Fibroblast of lung (primary cell): Measurements from ENCODE around the gene ZNF407. TPM values are rescaled to one million over a fixed set of nuclear protein-coding genes. Genes with fewer than 3 reads are reported as not detected.

Experiments
- DNase-seq, 2 donors: peaks; one replicate each; pipeline versions ENCODE4 v3.0.0 to v3.0.0-alpha.2; 2010; ENCODE audit warnings: low read depth in 2 of 2
- H2AFZ ChIP-seq: 2 replicates; pipeline ENCODE4 v1.5.1; 2012; ENCODE audit warnings: low read length, control low read depth, inconsistent platforms
- H3K27ac ChIP-seq: 2 replicates; pipeline ENCODE4 v1.5.1; 2011; ENCODE audit warnings: low read length, control low read depth; ENCODE audit not compliant: insufficient read depth
- H3K27me3 ChIP-seq: 2 replicates; pipeline ENCODE4 v1.5.1; 2011; ENCODE audit warnings: mild to moderate bottlenecking, low read length; ENCODE audit not compliant: control insufficient read depth, insufficient read depth
- H3K36me3 ChIP-seq: 2 replicates; pipeline ENCODE4 v1.5.1; 2011; ENCODE audit warnings: low read length; ENCODE audit not compliant: control insufficient read depth, insufficient read depth
- H3K4me1 ChIP-seq: 2 replicates; pipeline ENCODE4 v1.5.1; 2011; ENCODE audit warnings: low read length; ENCODE audit not compliant: control insufficient read depth, insufficient read depth; ENCODE audit errors: extremely low read depth
- H3K4me2 ChIP-seq: 2 replicates; pipeline ENCODE4 v1.5.1; 2011; ENCODE audit warnings: low read length, control low read depth; ENCODE audit not compliant: insufficient read depth; ENCODE audit errors: extremely low read depth
- H3K4me3 ChIP-seq, 4 experiments: fragments of 200-600 bp in 1 of 4; sonication (generic) in 1 of 4; replicated peaks in 1 of 4; 2 replicates each; pipeline ENCODE4 v1.5.1; 2011 to 2016; ENCODE audit warnings: low read length in 4 of 4, low read depth in 3 of 4, mild to moderate bottlenecking in 3 of 4, control low read depth in 2 of 4, inconsistent platforms in 1 of 4, mixed read lengths in 1 of 4; ENCODE audit not compliant: insufficient read depth in 1 of 4; ENCODE audit errors: control extremely low read depth in 1 of 4
- H3K79me2 ChIP-seq: 2 replicates; pipeline ENCODE4 v1.5.1; 2012; ENCODE audit warnings: mild to moderate bottlenecking, low read length, inconsistent platforms; ENCODE audit not compliant: control insufficient read depth, insufficient read depth
- H3K9ac ChIP-seq: 2 replicates; pipeline ENCODE4 v1.5.1; 2011; ENCODE audit warnings: mild to moderate bottlenecking, low read length, control low read depth; ENCODE audit not compliant: insufficient read depth
- H3K9me3 ChIP-seq: 2 replicates; pipeline ENCODE4 v1.5.1; 2012; ENCODE audit warnings: low read depth, low read length; ENCODE audit not compliant: control insufficient read depth, insufficient read depth
- H4K20me1 ChIP-seq: 2 replicates; pipeline ENCODE4 v1.5.1; 2011; ENCODE audit warnings: low read length; ENCODE audit not compliant: control insufficient read depth, insufficient read depth; ENCODE audit errors: extremely low read depth
- CTCF ChIP-seq, 2 donors: IDR thresholded peaks in 1 of 2; conservative IDR thresholded peaks in 1 of 2; 1 replicate in 1 of 2; 2 replicates in 1 of 2; pipeline ENCODE4 v1.5.1; 2011 to 2012; ENCODE audit warnings: low read length in 2 of 2, control low read depth in 1 of 2, inconsistent platforms in 1 of 2, low read depth in 1 of 2, mild to moderate bottlenecking in 1 of 2
- EZH2 ChIP-seq: IDR thresholded peaks from 2 replicates; pipeline ENCODE4 v1.5.1; 2012; ENCODE audit warnings: low read length, control low read depth, mild to moderate bottlenecking; ENCODE audit errors: missing control alignments
- polyA plus RNA-seq, 2 donors: library from polyadenylated mRNA; depleted of rRNA in 1 of 2; stranded (reverse) in 1 of 2; unstranded in 1 of 2; fragments of >200 nt; gene quantifications; 2 replicates each; pipeline ENCODE4 v1.2.1, GENCODE V29; 2011 to 2012; ENCODE audit warnings: missing spikeins in 1 of 2
- total RNA-seq: library from RNA; depleted of rRNA; stranded (reverse); fragments of >200 nt; gene quantifications from 2 replicates; pipeline ENCODE4 v1.2.1, GENCODE V29; 2014

Gene ZNF407
- total and polyA plus RNA-seq, 2 donors (not counting 1 experiment from before 2014, with no cell fraction given): 5.1 to 12.6 TPM

GRCh38 chr18:74679679-74680076 is 82.0 kb downstream of the ZNF407 start:
- H3K27me3 ChIP-seq: no peaks in the 10 kb centered on the region
- no peak overlapping the region for H2AFZ ChIP-seq
- no peaks in the 10 kb centered on the region for H3K79me2 ChIP-seq
- H4K20me1 ChIP-seq: no peaks in the 10 kb centered on the region
- no peak overlapping the region for H3K4me2 ChIP-seq
- TF ChIP-seq CTCF (conservative IDR thresholded peaks at IDR 0.05 in 1 of 2, IDR thresholded peaks at IDR 0.05 in 1 of 2; ENCODE audit: low read depth in 1 of 2, low read length in 2 of 2): no peak
- TF ChIP-seq EZH2: no peak
- no peaks in the 10 kb centered on the region for H3K36me3 ChIP-seq
- H3K9me3 ChIP-seq: no peaks in the 10 kb centered on the region
- H3K4me3 ChIP-seq: no peak overlapping the region
- no peak for DNase-seq
- no peak overlapping the region for H3K9ac ChIP-seq
- H3K27ac ChIP-seq: no peak overlapping the region
- H3K4me1 ChIP-seq: no peaks in the 10 kb centered on the region

GRCh38 chr18:74682141-74682990 is 84.7 kb downstream of the ZNF407 start:
- TF ChIP-seq EZH2 (no peak), CTCF (conservative IDR thresholded peaks at IDR 0.05 in 1 of 2, IDR thresholded peaks at IDR 0.05 in 1 of 2; ENCODE audit: low read depth in 1 of 2, low read length in 2 of 2) (no peak)
- H3K79me2 ChIP-seq: no peaks in the 10 kb centered on the region
- H3K4me1 ChIP-seq: no peaks in the 10 kb centered on the region
- no peak overlapping the region for H3K9ac ChIP-seq
- peak; percentile 7 to 35 for DNase-seq
- no peaks in the 10 kb centered on the region for H4K20me1 ChIP-seq
- no peaks in the 10 kb centered on the region for H3K27me3 ChIP-seq
- no peak overlapping the region for H3K27ac ChIP-seq
- H3K36me3 ChIP-seq: no peaks in the 10 kb centered on the region
- H3K4me3 ChIP-seq: no peak overlapping the region
- H3K4me2 ChIP-seq: no peak overlapping the region
- no peak overlapping the region for H2AFZ ChIP-seq
- no peaks in the 10 kb centered on the region for H3K9me3 ChIP-seq

DNA sequence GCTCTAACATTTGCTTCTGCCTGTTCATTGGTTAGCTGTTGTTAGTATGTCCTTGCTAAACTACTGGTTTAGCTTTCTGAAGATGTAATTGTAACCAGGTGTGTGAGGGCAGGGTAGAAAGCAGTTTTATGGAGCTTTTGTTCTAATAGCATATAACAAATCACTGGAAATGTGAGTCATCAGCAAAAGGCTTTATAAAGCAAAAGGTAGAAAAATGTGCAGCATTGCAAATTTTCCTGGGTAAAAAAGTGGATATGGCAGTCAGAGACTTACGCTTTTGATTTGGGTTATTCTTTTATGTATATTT is 85.3 kb downstream of the ZNF407 start:
- Histone ChIP-seq H3K27me3 (no peaks in the 10 kb centered on the region), H3K27ac (no peak overlapping the region), H3K4me1 (no peaks in the 10 kb centered on the region), H3K4me2 (no peak overlapping the region), H3K36me3 (no peaks in the 10 kb centered on the region), H3K4me3 (no peak overlapping the region), H2AFZ (no peak overlapping the region), H3K79me2 (no peaks in the 10 kb centered on the region), H4K20me1 (no peaks in the 10 kb centered on the region), H3K9me3 (no peaks in the 10 kb centered on the region), H3K9ac (no peak overlapping the region)
- TF ChIP-seq EZH2 (no peak), CTCF (conservative IDR thresholded peaks at IDR 0.05 in 1 of 2, IDR thresholded peaks at IDR 0.05 in 1 of 2; ENCODE audit: low read depth in 1 of 2, low read length in 2 of 2) (no peak)
- peak; percentile 8 to 47 for DNase-seq
